H9 (cell line): Measurements from ENCODE around the gene MYO7B. TPM values are rescaled to one million over a fixed set of nuclear protein-coding genes. Genes with fewer than 3 reads are reported as not detected.

ENCODE experiments used
- DNase-seq: peaks from one replicate; pipeline ENCODE4 v3.0.0-alpha.2; 2017
- H2AFZ ChIP-seq: one replicate; pipeline ENCODE4 v1.6.1; 2013; ENCODE audit warnings: mild to moderate bottlenecking, low read length, control low read depth, moderate library complexity
- H2AK5ac ChIP-seq: 2 replicates; pipeline ENCODE4 v1.6.1; 2013; ENCODE audit warnings: low read length, control low read depth, mixed read lengths; ENCODE audit not compliant: insufficient read length
- H2BK120ac ChIP-seq: one replicate; pipeline ENCODE4 v1.6.1; 2013; ENCODE audit warnings: low read depth, mild to moderate bottlenecking, low read length, control low read depth, inconsistent platforms; ENCODE audit not compliant: poor library complexity, severe bottlenecking
- H2BK12ac ChIP-seq: 2 replicates; pipeline ENCODE4 v1.6.1; 2013; ENCODE audit warnings: low read length, control low read depth, mixed read lengths, low read depth; ENCODE audit not compliant: insufficient read length
- H2BK15ac ChIP-seq: 2 replicates; pipeline ENCODE4 v1.6.1; 2013; ENCODE audit warnings: low read depth, low read length, control low read depth
- H2BK20ac ChIP-seq: one replicate; pipeline ENCODE4 v1.6.1; 2013; ENCODE audit warnings: low read depth, mild to moderate bottlenecking, low read length, control low read depth, inconsistent platforms; ENCODE audit not compliant: poor library complexity, severe bottlenecking
- H2BK5ac ChIP-seq: 2 replicates; pipeline ENCODE4 v1.6.1; 2013; ENCODE audit warnings: low read length, control low read depth, mixed read lengths; ENCODE audit not compliant: insufficient read length
- H3K14ac ChIP-seq: 2 replicates; pipeline ENCODE4 v1.6.1; 2013; ENCODE audit warnings: low read length, control low read depth; ENCODE audit not compliant: insufficient read depth
- H3K18ac ChIP-seq: 2 replicates; pipeline ENCODE4 v1.6.1; 2013; ENCODE audit warnings: low read depth, mild to moderate bottlenecking, mixed read lengths, low read length, control low read depth; ENCODE audit not compliant: insufficient read length
- H3K23ac ChIP-seq: 2 replicates; pipeline ENCODE4 v1.6.1; 2013; ENCODE audit warnings: low read length, control low read depth, mixed read lengths, low read depth; ENCODE audit not compliant: insufficient read length
- H3K23me2 ChIP-seq: 2 replicates; pipeline ENCODE4 v1.6.1; 2013; ENCODE audit warnings: low read depth, mild to moderate bottlenecking, mixed read lengths, low read length, control low read depth; ENCODE audit not compliant: insufficient read length, poor library complexity, severe bottlenecking
- H3K27ac ChIP-seq: 2 replicates; pipeline ENCODE4 v1.5.1; 2013; ENCODE audit warnings: low read length, control low read depth, mixed read lengths, low read depth; ENCODE audit not compliant: insufficient read length
- H3K27me3 ChIP-seq: 2 replicates; pipeline ENCODE4 v1.6.1; 2013; ENCODE audit warnings: low read length, control low read depth, inconsistent platforms; ENCODE audit not compliant: insufficient read depth
- H3K4ac ChIP-seq: 2 replicates; pipeline ENCODE4 v1.6.1; 2013; ENCODE audit warnings: low read depth, mild to moderate bottlenecking, control low read depth, inconsistent platforms, low read length, moderate library complexity
- H3K4me1 ChIP-seq: 2 replicates; pipeline ENCODE4 v1.6.1; 2013; ENCODE audit warnings: low read length, control low read depth, inconsistent platforms; ENCODE audit not compliant: insufficient read depth
- H3K4me2 ChIP-seq: 2 replicates; pipeline ENCODE4 v1.6.1; 2013; ENCODE audit warnings: low read length, control low read depth, mixed read lengths; ENCODE audit not compliant: insufficient read length, insufficient read depth
- H3K56ac ChIP-seq: 2 replicates; pipeline ENCODE4 v1.6.1; 2013; ENCODE audit warnings: low read depth, mild to moderate bottlenecking, mixed read lengths, low read length, control low read depth; ENCODE audit not compliant: insufficient read length
- H3K79me1 ChIP-seq: 2 replicates; pipeline ENCODE4 v1.6.1; 2013; ENCODE audit warnings: low read depth, mild to moderate bottlenecking, moderate library complexity, low read length, control low read depth, inconsistent platforms; ENCODE audit not compliant: insufficient read depth, poor library complexity, severe bottlenecking
- H3K79me2 ChIP-seq: 2 replicates; pipeline ENCODE4 v1.6.1; 2013; ENCODE audit warnings: low read length, control low read depth, inconsistent platforms; ENCODE audit not compliant: insufficient read depth
- H3K9ac ChIP-seq: 2 replicates; pipeline ENCODE4 v1.6.1; 2013; ENCODE audit warnings: low read length, control low read depth, mixed read lengths; ENCODE audit not compliant: insufficient read length; ENCODE audit errors: extremely low read depth
- H3K9me3 ChIP-seq: one replicate; pipeline ENCODE4 v1.6.1; 2013; ENCODE audit warnings: low read depth, low read length, inconsistent platforms; ENCODE audit not compliant: control insufficient read depth
- H3T11ph ChIP-seq: one replicate; pipeline ENCODE4 v1.6.1; 2013; ENCODE audit warnings: mild to moderate bottlenecking, low read length, control low read depth, inconsistent platforms
- H4K20me1 ChIP-seq: one replicate; pipeline ENCODE4 v1.6.1; 2013; ENCODE audit not compliant: control insufficient read depth, insufficient read length, insufficient read depth
- H4K5ac ChIP-seq: 2 replicates; pipeline ENCODE4 v1.6.1; 2013; ENCODE audit warnings: low read depth, mild to moderate bottlenecking, mixed read lengths, low read length, control low read depth; ENCODE audit not compliant: insufficient read length
- H4K8ac ChIP-seq: replicated peaks from 2 replicates; pipeline ENCODE4 v1.6.1; 2013; ENCODE audit warnings: low read length, control low read depth, mixed read lengths, low read depth; ENCODE audit not compliant: insufficient read length
- H4K91ac ChIP-seq: 2 replicates; pipeline ENCODE4 v1.6.1; 2013; ENCODE audit warnings: low read depth, mild to moderate bottlenecking, moderate library complexity, mixed read lengths, low read length, control low read depth; ENCODE audit not compliant: insufficient read length
- H3K27ac Mint-ChIP-seq, 3 experiments: 2 replicates in 2 of 3; 3 replicates in 1 of 3; pipeline ENCODE4 v1.8.0; 2020 to 2021; ENCODE audit warnings: mixed read lengths in 3 of 3, mild to moderate bottlenecking in 1 of 3, moderate library complexity in 1 of 3
- H3K27me3 Mint-ChIP-seq: 2 replicates; pipeline ENCODE4 v1.8.0; 2021; ENCODE audit warnings: low read depth, mild to moderate bottlenecking, moderate library complexity, mixed read lengths
- H3K36me3 Mint-ChIP-seq, 3 experiments: 2 replicates in 2 of 3; 3 replicates in 1 of 3; pipeline ENCODE4 v1.8.0; 2020 to 2021; ENCODE audit warnings: low read depth in 3 of 3, mixed read lengths in 3 of 3; ENCODE audit not compliant: insufficient read depth in 1 of 3
- H3K4me1 Mint-ChIP-seq, 2 experiments: 2 replicates each; pipeline ENCODE4 v1.8.0; 2020; ENCODE audit warnings: mixed read lengths in 2 of 2
- H3K4me3 Mint-ChIP-seq, 2 experiments: 2 replicates in 1 of 2; 3 replicates in 1 of 2; pipeline ENCODE4 v1.8.0; 2020 to 2021; ENCODE audit warnings: mild to moderate bottlenecking in 2 of 2, mixed read lengths in 2 of 2, moderate library complexity in 1 of 2
- H3K9me3 Mint-ChIP-seq, 2 experiments: 2 replicates in 1 of 2; 3 replicates in 1 of 2; pipeline ENCODE4 v1.8.0; 2020; ENCODE audit warnings: mild to moderate bottlenecking in 2 of 2, mixed read lengths in 2 of 2, moderate library complexity in 1 of 2
- WGBS: extraction: QIAGEN DNeasy Blood & Tissue Kit; methylation state at CpG from one replicate; pipeline ENCODE4 v1.1.7; 2013; ENCODE audit warnings: missing lambda C conversion rate, low lambda C conversion rate, mixed read lengths; ENCODE audit not compliant: insufficient read length; ENCODE audit errors: extremely low coverage; 5-methylcytosine and 5-hydroxymethylcytosine counted together
- total RNA-seq: library from RNA; stranded (reverse); gene quantifications from 2 replicates; pipeline ENCODE4 v1.2.1, GENCODE V29; 2021
- TF ChIP-seq, protein P1 (sequence below): fragments of 200-600 bp; sonication (generic); conservative IDR thresholded peaks from 3 replicates; pipeline ENCODE4 v1.8.0; 2021; ENCODE audit warnings: antibody characterized with exemption, mild to moderate bottlenecking

Gene MYO7B
- total RNA-seq, 1 experiment from 2014 or later: not detected

GRCh38 chr2:127672341-127673224, 137.1 kb downstream of the MYO7B start:
- H3K27ac ChIP-seq: no peak overlapping the region
- TF ChIP-seq, protein P1, sequence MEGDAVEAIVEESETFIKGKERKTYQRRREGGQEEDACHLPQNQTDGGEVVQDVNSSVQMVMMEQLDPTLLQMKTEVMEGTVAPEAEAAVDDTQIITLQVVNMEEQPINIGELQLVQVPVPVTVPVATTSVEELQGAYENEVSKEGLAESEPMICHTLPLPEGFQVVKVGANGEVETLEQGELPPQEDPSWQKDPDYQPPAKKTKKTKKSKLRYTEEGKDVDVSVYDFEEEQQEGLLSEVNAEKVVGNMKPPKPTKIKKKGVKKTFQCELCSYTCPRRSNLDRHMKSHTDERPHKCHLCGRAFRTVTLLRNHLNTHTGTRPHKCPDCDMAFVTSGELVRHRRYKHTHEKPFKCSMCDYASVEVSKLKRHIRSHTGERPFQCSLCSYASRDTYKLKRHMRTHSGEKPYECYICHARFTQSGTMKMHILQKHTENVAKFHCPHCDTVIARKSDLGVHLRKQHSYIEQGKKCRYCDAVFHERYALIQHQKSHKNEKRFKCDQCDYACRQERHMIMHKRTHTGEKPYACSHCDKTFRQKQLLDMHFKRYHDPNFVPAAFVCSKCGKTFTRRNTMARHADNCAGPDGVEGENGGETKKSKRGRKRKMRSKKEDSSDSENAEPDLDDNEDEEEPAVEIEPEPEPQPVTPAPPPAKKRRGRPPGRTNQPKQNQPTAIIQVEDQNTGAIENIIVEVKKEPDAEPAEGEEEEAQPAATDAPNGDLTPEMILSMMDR: no peak
- H3K36me3 Mint-ChIP-seq: no peaks in the 10 kb centered on the region; a peak in 1 of 7 replicates
- no peak overlapping the region for H3K4me2 ChIP-seq
- peaks cover 75% of the 10 kb centered on the region for H3K27me3 Mint-ChIP-seq
- H3K4me1 ChIP-seq: no peaks in the 10 kb centered on the region
- no peak overlapping the region for H4K8ac ChIP-seq
- no peak overlapping the region for H3K4ac ChIP-seq
- H3K79me1 ChIP-seq: no peaks in the 10 kb centered on the region
- no peak overlapping the region for H2BK20ac ChIP-seq
- H3K9ac ChIP-seq: no peak overlapping the region
- H2AK5ac ChIP-seq: no peak overlapping the region
- no CpG with 5 or more reads among the region's 20 CpGs for WGBS
- H3T11ph ChIP-seq: no peak overlapping the region
- H3K4me3 Mint-ChIP-seq: no peak overlapping the region
- H3K27me3 ChIP-seq: peaks cover 13% of the 10 kb centered on the region
- no peaks in the 10 kb centered on the region for H4K20me1 ChIP-seq
- no peak overlapping the region for H3K27ac Mint-ChIP-seq
- DNase-seq: no peak
- H4K5ac ChIP-seq: no peak overlapping the region
- no peak overlapping the region for H2BK12ac ChIP-seq
- H3K23ac ChIP-seq: no peak overlapping the region
- no peaks in the 10 kb centered on the region for H3K79me2 ChIP-seq
- H2BK15ac ChIP-seq: no peak overlapping the region
- no peaks in the 10 kb centered on the region for H3K9me3 ChIP-seq
- no peak overlapping the region for H2BK120ac ChIP-seq
- no peak overlapping the region for H4K91ac ChIP-seq
- H3K14ac ChIP-seq: no peak overlapping the region
- no peak overlapping the region for H2BK5ac ChIP-seq
- no peak overlapping the region for H2AFZ ChIP-seq
- peaks cover 6 to 10% of the 10 kb centered on the region in 2 experiments; a peak in 3 of 4 replicates for H3K4me1 Mint-ChIP-seq
- no peak overlapping the region for H3K56ac ChIP-seq
- H3K9me3 Mint-ChIP-seq: no peaks in the 10 kb centered on the region
- H3K18ac ChIP-seq: no peak overlapping the region
- H3K23me2 ChIP-seq: peaks cover 6% of the 10 kb centered on the region
